DOHH2 (cell line): Measurements from ENCODE around the gene ADRA1B.

Experiments
- CTCF ChIP-seq: fragments of 200-600 bp; sonication (generic); IDR thresholded peaks from one replicate; pipeline ENCODE4 v1.5.1; 2014; ENCODE audit warnings: antibody characterized with exemption, mild to moderate bottlenecking, low read depth, low read length; ENCODE audit not compliant: poor library complexity, severe bottlenecking
- EZH2phosphoT487 ChIP-seq: fragments of 200-600 bp; sonication (generic); IDR thresholded peaks from 2 replicates; pipeline ENCODE4 v1.6.1; 2017; ENCODE audit warnings: borderline replicate concordance, mild to moderate bottlenecking, antibody characterized with exemption, low read length, moderate library complexity, mixed read lengths

GRCh38 chr5:159971514-159971913 is 55.2 kb downstream of the ADRA1B start:
- no peak for TF ChIP-seq CTCF
- no peak for TF ChIP-seq EZH2phosphoT487
